Stimulated activated CD8-positive, alpha-beta memory T cell treated with anti-CD3 and anti-CD28 coated beads, Interleukin-12 subunit alpha, Interleukin-12 subunit beta, amount 100 ng/mL, for 24 hours (primary cell): Measurements from ENCODE around the gene OR9I1.

Experiments used
- DNase-seq: peaks from one replicate; pipeline ENCODE4 v3.0.0-alpha.2; 2020; ENCODE audit errors: extremely low read depth

Gene OR9I1, protein sequence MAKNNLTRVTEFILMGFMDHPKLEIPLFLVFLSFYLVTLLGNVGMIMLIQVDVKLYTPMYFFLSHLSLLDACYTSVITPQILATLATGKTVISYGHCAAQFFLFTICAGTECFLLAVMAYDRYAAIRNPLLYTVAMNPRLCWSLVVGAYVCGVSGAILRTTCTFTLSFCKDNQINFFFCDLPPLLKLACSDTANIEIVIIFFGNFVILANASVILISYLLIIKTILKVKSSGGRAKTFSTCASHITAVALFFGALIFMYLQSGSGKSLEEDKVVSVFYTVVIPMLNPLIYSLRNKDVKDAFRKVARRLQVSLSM

DNA sequence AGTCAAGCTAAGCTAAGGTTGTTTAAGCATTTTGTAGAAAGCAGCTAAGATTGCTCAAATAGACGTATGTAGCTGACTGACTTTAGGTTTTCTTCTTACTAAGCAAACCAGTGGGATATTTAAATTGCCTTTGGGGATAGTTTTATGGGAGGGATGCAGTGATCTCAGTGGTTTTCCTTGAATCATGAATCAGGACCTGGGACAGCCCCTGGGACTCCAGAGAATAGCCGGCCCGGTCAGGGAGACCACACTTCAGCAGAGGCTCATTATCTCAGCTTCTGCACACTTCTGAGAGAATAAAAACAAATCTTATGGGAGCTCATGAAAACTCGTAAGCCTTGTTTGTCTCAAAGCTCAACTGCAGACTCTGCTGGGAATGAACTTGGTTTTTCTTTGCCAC, at the start of gene OR9I1:
OR9I1 (minus strand) TSS at position 62 of the 400 bp plus-strand sequence. CDS start 6,086 bp downstream, outside the sequence.
- DNase-seq: no peak

- no peak for DNase-seq
Observed at GRCh38 chr11:58165504-58166106, 40.3 kb upstream of the OR9I1 start.

GRCh38 chr11:58164990-58165389, 39.7 kb upstream of the OR9I1 start:
- DNase-seq: no peak

DNA sequence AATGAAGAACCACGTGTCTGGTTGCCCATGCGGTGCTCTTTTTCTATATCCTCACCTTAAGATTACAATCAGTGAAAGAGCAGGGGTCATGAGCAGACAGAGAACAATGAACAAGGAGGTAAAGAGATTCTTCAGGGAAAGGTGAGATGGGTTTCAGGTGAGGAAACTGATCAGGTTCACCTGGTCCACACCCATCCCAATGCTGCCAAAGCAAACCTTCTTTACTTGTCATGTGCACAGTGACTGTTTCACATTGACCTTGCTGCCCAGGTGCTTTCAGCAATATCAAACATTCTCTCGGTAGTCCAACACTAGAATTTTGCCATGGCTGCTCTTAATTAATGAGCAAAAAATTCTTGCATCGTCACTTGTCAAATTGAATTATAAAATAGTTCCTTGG, 39.1 kb upstream of the OR9I1 start:
- no peak for DNase-seq

DNA sequence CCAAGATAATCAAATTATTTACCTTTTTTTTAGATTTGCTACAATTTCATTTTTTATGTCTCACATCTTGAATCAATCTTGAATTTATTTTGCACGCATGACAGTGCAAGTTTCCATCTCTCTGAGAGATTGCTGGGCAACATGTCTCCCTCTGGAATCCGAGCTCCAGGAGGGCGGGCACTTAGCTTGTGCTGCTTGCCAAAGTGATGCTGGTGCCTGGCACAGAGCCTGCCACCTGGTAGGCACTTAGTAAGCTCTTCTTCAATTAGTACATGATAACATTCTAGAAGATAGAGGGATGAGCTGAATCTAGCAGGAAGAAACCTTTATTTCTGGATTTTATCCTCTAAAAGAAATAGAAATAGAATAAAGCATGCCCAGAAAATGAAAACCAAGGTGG, 27.5 kb upstream of the OR9I1 start:
- DNase-seq: no peak

DNA sequence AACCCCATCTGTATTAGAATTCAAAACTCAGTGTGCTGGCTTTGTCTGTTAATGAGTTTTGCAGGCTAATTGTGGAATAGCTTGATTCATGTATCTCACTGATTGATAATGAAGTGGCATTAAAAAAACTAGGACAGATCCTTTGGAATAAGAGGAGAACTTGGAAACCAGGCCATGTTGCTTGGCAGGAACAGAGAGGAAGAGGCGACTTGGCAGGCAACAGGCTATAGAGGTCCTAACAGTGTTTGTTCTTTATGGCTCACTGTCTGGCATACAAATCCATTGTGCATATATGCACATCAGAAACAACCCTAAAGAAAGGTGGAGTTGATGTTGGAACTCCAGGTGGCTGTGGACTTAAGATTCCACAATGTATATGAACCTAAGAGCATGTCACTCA, 17.4 kb upstream of the OR9I1 start:
- no peak for DNase-seq

DNA sequence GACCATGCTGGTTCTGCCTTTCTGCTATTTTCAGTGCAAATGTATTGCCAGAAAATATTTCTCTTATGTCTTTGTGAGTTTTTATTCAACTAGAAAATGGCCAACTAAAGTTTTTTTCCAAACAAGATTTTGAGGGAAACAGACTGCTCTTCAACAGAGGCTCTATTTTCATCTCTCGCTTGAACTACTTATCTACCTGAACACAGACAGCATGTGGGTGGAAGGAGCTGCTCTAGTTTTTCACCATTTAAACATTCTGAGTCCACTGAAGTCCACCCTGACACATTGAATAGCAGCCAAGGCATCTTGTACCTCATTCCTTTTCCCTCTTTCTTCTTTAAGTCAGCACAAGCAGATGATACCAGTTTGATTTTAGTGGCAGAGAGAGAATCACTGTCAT, 9.8 kb upstream of the OR9I1 start:
- no peak for DNase-seq

DNA sequence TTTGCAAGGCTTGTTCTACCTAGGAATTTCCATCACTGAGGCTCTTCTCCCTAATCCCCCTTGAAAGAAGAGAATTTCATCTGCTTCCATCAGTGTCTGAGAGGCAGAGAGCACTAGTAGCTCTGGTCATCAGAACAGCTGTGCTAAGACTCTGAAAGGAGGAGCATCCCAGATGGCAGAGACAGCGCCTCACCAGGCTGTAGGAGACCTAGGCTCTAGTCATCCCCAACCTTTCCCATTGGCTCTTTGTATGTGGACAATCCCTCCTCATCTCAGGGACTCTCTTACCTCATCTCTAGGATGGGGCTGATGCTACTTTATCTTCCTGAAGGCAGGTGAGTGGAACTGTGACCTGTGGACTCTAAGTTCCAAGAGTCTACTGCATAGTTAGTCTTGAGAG, 8.8 kb upstream of the OR9I1 start:
- DNase-seq: no peak

DNA sequence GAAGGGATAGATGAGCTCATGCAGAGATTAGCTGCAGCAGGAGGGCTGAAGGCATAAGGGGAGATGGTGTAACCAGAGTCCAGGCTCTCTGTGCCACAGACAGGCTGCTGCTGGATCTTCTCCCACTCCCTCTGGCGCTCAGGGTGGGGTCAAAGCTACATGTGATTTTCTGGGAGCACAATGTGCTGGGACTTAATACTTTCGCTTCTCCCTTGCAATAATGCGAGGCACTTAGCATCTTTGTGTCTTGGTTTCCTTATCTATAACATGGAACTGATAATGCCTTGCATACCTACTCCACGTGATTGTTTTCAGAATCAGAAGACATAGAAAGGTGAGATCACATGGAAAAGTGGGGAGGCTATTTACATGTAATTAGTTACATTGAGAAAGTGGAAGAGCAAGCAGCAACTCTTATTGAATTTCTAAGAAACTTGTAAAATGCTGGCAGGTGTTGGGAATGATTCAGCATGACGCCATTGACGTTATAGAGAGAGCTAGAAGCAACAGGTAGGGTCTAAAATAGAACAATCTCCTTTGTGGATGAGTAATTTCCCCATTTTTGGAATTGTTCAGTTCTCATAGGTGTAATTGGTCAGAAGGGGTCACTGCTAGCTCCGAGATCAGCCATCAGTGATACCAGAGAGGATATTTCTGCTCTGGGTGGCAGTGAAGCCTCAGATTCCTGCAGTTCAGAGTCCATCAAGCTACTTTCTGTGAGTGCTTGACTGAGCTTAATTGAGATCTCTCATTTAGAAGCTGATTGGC, 8.2 kb upstream of the OR9I1 start:
- DNase-seq: no peak

GRCh38 chr11:58127350-58127749, 2.0 kb upstream of the OR9I1 start:
- DNase-seq: no peak

DNA sequence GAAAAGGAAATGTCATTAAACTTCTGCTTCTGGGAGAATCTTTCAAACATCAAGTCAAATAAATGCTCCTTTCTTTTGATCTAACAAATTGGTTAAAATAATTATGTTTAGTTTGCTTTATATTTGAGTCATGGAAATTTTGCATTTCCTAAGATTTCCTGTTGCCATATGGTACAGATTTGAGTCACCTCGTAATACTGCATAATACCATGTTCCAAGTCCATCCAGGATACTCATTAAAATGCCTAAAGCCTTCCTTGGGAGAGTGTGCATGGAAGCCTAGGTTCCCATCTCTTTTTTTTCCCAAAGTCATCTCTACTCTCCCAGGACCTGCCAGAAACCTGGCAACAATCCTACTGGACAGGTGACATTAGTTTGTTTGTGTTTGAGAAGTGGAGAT, 4.2 kb downstream of the OR9I1 start:
- DNase-seq: no peak

DNA sequence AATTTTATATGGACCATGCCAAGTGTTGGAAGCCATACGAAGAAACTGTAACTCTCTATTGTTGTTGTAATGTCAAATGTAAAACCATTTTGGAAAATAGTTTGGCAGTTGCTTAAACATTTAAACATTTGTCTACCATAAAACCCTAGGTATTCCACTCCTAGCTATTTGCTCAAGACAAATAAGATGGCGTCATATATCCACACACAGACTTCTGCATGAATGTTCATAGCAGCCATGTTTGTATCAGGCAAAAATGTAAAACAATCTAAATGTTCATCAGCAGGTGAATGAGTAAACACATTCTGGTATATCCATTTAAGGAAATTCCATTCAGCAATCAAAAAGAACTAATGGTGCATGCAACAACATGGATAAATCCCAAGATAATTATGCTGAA, 27.9 kb downstream of the OR9I1 start:
- no peak for DNase-seq

DNA sequence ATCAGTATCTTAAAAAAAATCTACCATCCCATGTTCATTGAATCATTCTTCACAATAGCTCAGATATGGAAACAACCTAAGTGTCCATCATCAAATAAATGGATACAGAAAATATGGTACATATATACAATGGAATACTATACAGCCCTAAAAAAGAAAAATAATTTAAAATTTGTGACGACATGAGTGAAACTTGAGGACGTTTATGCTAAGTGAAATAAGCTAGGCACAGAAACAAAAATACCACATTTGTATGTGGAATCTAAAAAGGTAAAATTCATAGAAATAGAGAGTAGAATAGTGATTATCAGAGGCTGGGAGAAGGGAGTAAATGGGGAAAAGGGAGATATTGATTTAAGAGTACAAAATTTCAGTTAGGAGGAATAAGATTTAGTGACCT, 38.8 kb downstream of the OR9I1 start:
- DNase-seq: no peak

DNA sequence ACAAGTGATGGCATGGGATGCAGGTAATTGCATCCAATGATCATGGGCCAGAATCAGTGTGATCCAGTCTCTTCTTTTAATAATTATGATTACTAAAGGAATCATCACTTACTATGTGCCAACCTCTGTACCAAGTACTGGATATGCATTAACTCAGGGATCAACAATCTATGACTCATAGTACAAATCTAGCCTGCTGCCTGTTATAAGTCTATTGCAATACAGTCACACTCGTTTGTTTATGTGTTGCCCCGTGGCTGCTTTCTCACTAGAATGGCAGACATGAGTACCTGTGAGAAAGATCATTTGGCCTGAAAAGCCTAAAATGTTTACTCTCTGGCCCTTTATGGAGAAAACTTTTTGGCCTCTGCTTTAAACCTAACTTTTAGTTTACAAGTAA, 49.5 kb downstream of the OR9I1 start:
- DNase-seq: no peak

DNA sequence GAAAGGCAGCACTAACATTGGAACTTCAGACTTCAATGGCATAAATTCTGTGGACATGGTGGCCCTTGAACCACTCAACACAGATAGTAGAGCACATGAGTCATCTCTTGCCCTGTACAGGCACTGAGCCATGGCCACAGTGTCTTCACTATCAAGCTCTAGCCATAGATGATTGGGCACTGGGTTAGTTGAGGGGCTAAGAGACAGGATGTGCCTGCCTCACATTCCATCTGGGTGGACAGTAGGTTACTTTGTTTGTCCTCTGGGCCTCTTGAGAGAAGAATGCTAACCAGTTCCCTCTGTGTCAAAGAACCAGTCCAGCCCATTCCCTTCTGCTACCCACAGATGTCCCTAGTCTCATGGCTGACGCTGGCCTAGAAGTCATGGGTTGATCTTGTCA, 54.7 kb downstream of the OR9I1 start:
- no peak for DNase-seq

DNA sequence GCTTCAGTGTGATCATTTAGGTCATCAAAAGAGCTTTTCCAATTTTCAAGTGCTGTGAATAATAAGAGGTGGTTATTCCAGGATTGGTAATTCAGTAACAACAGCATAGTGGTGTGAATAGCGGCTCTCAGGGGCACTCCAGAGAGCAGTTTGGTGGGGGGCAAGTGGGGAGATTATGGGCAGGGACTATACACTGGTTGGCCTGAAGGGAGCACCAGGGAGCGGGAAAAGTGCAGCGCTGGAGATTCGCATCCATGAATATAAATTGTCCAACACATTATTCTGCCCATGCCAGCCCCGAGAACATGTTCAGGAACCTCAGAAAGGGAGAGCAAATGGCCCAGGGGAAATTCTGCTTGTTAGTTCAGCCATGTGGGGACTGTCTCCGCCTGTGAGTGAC, 56.7 kb downstream of the OR9I1 start:
- DNase-seq: no peak

- DNase-seq: no peak
Observed at GRCh38 chr11:58067685-58068084, 57.6 kb downstream of the OR9I1 start.
